GM18526 (cell line): ENCODE measurements around the gene SLC6A16.

Experiments
- POLR2A ChIP-seq: IDR thresholded peaks from 3 replicates; pipeline ENCODE4 v1.6.1; 2011; ENCODE audit not compliant: insufficient read length; ENCODE audit errors: extremely low read depth

SLC6A16 gene

DNA sequence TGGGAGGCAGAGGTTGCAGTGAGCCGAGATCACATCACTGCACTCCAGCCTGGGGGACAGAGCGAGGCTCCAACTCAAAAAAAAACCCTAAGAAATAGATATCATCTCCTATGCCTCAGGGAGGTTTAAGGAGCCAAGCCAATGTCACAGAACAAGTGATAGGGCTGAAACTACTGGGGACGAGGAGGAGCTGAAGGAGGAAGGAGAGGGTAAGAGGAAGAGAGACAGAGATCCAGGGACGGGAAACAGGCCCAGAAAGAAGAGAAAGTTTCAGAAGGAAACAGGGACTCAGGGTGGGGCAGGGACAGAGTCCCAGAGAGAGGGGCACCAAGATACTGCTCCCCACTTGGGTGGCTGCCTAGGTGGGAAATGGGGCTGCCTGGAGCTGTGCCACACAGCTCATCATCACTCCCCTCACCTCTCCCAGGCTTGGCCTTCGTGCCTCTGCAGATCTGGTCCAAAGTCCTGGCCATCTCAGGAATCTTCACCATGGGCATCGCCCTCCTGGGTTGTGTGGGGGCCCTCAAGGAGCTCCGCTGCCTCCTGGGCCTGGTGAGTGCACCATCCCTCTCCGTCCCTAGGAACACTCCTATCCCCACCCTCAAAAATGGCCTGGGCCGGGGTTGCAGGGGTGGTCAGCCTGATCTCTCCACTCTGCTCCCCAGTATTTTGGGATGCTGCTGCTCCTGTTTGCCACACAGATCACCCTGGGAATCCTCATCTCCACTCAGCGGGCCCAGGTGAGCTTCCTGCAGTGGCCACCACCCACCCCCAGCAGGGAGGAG lies 11.7 kb upstream of the SLC6A16 start:
- TF ChIP-seq POLR2A = no peak

DNA sequence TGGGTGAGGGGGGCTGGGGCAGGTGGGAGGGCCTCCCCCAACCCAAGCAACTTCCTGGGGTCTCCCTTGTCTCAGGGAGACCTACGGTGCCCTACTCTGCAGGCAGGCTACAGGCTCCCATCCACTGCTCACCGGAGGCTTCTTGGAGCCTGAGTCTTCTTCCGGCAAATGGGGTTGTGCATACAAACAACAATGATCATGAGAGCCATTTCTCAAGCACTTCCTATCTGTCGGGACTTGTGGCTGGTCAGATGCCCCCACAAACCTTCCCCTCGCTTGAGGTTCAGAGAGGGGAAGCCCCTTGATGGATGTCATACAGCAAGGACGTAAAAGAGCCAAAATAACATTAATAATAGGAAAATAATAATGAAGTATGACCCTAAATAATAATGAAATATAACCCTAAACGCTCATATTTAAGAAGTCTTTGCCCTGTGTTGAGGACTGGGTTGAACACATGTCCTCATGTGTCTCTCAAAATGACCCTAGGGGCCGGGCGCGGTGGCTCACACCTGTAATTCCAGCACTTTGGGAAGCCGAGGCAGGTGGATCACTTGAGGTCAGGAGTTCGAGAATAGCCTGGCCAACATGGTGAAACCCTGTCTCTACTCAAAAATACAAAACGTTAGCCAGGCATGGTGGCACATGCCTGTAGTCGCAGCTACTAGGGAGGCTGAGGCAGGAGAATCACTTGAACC lies 10.9 kb upstream of the SLC6A16 start:
- no peak for TF ChIP-seq POLR2A

DNA sequence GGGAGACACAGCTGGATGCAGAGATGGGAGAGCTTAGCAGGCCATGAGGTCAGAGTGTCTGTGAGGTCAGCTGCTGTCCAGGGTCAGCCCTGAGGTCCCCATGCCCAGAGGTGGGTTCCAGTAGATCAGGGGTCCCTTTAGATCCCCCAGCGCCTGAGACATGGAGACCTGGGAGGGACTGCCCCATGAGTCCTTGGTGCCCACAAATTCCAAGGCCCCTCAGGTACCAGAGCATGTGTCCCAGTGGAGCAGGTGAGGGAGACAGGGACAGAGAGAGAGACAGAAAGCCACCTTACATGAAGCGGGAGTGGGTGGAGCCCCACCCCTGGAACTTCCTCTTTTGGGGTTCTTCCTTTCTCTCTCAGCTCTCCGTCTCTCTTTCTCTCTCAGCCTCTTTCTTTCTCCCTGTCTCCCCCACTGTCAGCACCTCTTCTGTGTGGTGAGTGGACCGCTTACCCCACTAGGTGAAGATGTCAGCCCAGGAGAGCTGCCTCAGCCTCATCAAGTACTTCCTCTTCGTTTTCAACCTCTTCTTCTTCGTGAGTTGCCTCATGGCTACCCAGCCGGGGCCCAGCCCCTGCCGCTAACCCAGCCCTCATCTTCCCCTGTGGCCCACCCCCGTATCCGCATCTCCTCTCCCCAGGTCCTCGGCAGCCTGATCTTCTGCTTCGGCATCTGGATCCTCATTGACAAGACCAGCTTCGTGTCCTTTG lies 10.2 kb upstream of the SLC6A16 start, which contains the start of gene CD37:
TSS of gene CD37 (plus strand) at position 336 of the 713 bp plus-strand sequence. CDS start at position 471, 135 bp downstream.
- peak; percentile 85 for TF ChIP-seq POLR2A

DNA sequence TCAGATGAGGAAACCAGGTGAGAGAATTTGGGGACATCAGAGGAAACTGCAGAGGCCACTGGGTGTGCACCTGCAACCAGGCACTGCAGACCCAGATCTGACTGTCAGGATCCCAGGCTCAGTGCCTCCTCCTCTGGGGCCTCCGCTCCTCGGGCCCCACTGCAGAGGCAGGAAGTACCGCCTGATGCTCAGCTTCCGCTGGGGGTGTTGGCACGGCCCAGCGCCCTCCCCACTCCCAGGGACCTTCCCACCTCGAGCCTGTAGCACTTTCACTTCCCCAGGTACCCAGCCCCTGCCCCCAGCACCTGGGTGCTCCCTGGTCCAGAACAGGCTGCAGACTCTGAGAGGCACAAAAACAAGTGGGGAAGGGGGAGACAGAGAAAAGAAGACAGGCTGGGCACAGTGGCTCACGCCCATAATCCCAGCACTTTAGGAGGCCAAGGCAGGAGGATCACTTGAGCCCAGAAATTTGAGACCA lies 8.9 kb upstream of the SLC6A16 start:
- peak; percentile 88 for TF ChIP-seq POLR2A

DNA sequence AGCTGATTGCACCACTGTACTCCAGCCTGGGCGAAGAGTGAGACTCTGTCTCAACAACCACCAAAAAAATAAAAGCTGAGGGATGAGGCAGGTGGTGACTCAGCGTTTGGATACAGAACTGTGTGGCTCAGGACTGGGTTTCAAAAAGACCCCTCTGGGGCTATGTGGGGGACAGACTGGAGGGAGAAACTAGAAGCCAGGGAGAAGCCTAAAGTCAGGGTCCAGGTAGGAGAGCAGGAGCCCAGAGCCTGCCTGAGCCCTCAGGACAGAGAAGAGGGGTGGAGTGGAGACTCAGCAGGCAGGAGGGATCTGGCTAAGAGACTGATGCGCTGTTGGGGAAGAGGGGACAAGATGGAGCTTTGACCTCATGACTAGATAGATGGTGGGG lies 8.4 kb upstream of the SLC6A16 start:
- TF ChIP-seq POLR2A = no peak

GRCh38 chr19:49331616-49332055 lies 6.6 kb upstream of the SLC6A16 start:
- TF ChIP-seq POLR2A = no peak

GRCh38 chr19:49328741-49329140 lies 3.8 kb upstream of the SLC6A16 start:
- no peak for TF ChIP-seq POLR2A

DNA sequence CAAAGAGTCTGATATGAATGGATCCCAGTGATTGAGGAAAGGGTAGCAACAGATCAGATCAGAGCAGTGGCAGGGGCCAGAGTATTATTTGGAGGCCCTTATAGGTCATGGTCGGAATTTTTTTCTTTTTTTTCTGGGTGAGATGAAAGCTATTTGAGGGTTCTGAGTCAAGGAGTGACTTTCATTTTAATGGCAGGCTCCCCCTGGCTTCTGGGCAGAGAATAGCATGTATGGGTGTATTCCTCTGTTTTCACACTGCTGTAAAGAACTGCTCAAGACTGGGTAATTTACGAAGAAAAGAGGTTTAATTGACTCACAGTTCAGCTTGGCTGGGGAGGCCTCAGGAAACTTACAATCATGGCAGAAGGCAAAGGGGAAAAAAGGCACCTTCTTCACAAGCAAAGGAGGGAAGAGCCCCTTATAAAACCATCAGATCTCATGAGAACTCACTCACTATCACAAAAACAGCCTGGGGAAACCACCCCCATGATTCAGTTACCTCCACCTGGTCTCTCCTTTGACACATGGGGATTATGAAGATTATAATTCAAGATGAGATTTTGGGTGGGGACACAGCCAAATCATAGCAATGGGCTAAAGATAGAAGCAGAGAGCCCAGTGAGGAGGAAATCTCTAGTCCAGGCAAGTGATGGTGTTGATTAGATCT lies 3.0 kb upstream of the SLC6A16 start:
- no peak for TF ChIP-seq POLR2A

DNA sequence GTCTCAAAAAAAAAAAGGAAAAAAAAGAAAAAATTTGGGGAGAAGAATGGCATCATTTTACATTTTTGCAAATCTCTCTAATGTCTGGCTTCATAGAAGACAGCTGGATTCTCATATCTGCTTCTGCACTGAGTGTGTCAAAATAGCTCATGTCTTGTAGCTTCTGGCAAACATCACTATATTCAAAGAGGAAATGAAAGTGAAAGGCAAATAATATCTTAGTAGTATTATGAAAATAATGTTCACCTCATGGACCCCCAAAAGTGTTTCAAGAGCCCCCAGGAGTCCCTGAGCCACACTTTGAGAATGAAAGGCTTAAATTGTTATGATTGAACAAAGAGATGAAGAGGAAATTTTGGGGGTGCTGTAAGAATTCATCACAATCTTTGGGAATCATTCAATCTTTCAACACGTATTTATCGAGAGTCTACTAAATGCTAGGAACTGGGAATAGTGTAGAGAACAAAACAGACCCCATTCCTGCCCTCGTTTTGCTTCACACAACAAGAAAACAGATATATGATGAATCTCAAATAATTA lies 1.2 kb upstream of the SLC6A16 start:
- no peak for TF ChIP-seq POLR2A

- no peak for TF ChIP-seq POLR2A
These were observed 6.7 kb downstream of the SLC6A16 start for GRCh38 chr19:49318296-49318695.

- no peak for TF ChIP-seq POLR2A
These were observed 8.7 kb downstream of the SLC6A16 start for GRCh38 chr19:49316284-49316683.

DNA sequence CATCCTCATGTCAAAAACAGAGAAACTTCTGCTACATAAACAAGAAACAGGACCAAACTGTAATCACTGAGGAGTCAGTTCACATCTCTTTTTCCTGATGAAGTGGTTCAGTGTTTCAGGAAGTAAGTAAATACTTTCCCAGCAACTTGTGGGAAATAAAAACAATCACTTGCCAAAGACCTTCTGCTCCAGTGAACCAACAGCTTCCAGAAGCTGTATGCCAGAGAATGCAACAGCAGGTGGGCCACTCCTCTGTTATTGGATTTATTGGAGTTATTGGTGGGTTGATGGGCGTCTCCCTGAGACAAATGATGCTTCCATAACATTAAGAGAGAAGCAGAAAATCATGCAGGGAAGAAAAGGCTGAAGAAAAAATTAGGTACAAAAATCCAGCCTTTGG lies 9.9 kb downstream of the SLC6A16 start:
- no peak for TF ChIP-seq POLR2A

DNA sequence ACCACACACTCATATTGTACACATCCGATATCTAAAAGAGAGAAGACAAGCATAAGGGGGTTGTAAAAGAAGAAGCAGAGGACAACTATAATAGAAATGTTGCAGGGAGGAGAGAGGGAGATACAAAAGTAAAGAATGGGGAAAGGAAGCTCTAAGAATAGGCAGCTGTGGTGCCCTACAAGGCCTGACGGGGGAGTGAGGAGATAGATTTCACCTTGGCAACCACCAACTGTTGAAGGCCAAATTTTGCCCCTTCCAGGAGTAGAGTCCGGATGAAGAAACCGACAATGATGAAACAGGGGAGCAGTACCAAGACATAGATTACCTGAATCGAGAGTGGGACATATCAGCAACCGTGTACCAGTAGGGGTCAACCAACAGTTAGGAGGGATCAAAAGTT lies 15.9 kb downstream of the SLC6A16 start:
- no peak for TF ChIP-seq POLR2A

DNA sequence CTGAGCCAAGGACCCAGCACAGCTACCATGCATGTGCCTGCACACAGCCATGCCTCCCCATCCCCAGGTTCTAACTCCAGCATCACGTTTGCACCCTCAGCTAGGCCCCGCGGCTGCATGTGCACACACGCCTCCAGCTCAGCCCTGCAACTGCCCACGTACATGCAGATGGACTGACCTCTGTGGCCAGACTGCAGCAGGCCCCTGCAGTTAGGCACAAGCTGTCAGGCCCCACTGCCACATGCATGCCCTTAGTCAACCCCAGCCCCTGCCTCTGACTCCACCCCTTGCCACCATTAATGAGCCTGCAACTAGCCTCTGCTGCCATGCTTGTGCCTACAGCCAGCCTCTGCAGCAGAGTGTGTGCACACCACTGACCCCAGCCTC lies 23.1 kb downstream of the SLC6A16 start:
- TF ChIP-seq POLR2A = no peak
